Panc1 (cell line): Measurements from ENCODE around the gene MT1X.

Source experiments
- POLR2AphosphoS5 ChIP-seq: IDR thresholded peaks from 2 replicates; pipeline ENCODE4 v1.6.1; 2012; ENCODE audit warnings: mild to moderate bottlenecking, low read depth, low read length, moderate library complexity
- TF ChIP-seq, protein P1 (sequence below): fragments of 450-650 bp; IDR thresholded peaks from 2 replicates; pipeline ENCODE4 v1.5.1; 2017; ENCODE audit warnings: mild to moderate bottlenecking
- TF ChIP-seq, protein P2 (sequence below), 2 experiments: IDR thresholded peaks; 2 replicates each; pipeline ENCODE4 v1.6.1; 2011 to 2012; ENCODE audit warnings: low read depth in 2 of 2, control low read depth in 1 of 2, low read length in 1 of 2, mild to moderate bottlenecking in 1 of 2, moderate library complexity in 1 of 2; ENCODE audit not compliant: insufficient read depth in 1 of 2

GRCh38 chr16:56701534-56701933 is 19.3 kb downstream of the MT1X start:
- TF ChIP-seq, protein P1, sequence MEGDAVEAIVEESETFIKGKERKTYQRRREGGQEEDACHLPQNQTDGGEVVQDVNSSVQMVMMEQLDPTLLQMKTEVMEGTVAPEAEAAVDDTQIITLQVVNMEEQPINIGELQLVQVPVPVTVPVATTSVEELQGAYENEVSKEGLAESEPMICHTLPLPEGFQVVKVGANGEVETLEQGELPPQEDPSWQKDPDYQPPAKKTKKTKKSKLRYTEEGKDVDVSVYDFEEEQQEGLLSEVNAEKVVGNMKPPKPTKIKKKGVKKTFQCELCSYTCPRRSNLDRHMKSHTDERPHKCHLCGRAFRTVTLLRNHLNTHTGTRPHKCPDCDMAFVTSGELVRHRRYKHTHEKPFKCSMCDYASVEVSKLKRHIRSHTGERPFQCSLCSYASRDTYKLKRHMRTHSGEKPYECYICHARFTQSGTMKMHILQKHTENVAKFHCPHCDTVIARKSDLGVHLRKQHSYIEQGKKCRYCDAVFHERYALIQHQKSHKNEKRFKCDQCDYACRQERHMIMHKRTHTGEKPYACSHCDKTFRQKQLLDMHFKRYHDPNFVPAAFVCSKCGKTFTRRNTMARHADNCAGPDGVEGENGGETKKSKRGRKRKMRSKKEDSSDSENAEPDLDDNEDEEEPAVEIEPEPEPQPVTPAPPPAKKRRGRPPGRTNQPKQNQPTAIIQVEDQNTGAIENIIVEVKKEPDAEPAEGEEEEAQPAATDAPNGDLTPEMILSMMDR, result no peak
- TF ChIP-seq, protein P2, sequence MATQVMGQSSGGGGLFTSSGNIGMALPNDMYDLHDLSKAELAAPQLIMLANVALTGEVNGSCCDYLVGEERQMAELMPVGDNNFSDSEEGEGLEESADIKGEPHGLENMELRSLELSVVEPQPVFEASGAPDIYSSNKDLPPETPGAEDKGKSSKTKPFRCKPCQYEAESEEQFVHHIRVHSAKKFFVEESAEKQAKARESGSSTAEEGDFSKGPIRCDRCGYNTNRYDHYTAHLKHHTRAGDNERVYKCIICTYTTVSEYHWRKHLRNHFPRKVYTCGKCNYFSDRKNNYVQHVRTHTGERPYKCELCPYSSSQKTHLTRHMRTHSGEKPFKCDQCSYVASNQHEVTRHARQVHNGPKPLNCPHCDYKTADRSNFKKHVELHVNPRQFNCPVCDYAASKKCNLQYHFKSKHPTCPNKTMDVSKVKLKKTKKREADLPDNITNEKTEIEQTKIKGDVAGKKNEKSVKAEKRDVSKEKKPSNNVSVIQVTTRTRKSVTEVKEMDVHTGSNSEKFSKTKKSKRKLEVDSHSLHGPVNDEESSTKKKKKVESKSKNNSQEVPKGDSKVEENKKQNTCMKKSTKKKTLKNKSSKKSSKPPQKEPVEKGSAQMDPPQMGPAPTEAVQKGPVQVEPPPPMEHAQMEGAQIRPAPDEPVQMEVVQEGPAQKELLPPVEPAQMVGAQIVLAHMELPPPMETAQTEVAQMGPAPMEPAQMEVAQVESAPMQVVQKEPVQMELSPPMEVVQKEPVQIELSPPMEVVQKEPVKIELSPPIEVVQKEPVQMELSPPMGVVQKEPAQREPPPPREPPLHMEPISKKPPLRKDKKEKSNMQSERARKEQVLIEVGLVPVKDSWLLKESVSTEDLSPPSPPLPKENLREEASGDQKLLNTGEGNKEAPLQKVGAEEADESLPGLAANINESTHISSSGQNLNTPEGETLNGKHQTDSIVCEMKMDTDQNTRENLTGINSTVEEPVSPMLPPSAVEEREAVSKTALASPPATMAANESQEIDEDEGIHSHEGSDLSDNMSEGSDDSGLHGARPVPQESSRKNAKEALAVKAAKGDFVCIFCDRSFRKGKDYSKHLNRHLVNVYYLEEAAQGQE (IDR thresholded peaks at IDR 0.05; ENCODE audit: insufficient read depth in 1 of 2, low read depth in 2 of 2, low read length in 1 of 2), result no peak
- TF ChIP-seq POLR2AphosphoS5, result no peak
